GM12892 (cell line): ENCODE data around the gene TMPRSS3.

Source experiments
- POLR2A ChIP-seq: IDR thresholded peaks from 2 replicates; pipeline ENCODE4 v1.6.1; 2011; ENCODE audit warnings: low read depth, low read length, control low read depth
- POLR2AphosphoS5 ChIP-seq: IDR thresholded peaks from 2 replicates; pipeline ENCODE4 v1.6.1; 2011; ENCODE audit warnings: low read depth, low read length, control low read depth
- TAF1 ChIP-seq: IDR thresholded peaks from 2 replicates; pipeline ENCODE4 v1.6.1; 2011; ENCODE audit warnings: low read depth, mild to moderate bottlenecking, control low read depth, low read length, borderline replicate concordance

DNA sequence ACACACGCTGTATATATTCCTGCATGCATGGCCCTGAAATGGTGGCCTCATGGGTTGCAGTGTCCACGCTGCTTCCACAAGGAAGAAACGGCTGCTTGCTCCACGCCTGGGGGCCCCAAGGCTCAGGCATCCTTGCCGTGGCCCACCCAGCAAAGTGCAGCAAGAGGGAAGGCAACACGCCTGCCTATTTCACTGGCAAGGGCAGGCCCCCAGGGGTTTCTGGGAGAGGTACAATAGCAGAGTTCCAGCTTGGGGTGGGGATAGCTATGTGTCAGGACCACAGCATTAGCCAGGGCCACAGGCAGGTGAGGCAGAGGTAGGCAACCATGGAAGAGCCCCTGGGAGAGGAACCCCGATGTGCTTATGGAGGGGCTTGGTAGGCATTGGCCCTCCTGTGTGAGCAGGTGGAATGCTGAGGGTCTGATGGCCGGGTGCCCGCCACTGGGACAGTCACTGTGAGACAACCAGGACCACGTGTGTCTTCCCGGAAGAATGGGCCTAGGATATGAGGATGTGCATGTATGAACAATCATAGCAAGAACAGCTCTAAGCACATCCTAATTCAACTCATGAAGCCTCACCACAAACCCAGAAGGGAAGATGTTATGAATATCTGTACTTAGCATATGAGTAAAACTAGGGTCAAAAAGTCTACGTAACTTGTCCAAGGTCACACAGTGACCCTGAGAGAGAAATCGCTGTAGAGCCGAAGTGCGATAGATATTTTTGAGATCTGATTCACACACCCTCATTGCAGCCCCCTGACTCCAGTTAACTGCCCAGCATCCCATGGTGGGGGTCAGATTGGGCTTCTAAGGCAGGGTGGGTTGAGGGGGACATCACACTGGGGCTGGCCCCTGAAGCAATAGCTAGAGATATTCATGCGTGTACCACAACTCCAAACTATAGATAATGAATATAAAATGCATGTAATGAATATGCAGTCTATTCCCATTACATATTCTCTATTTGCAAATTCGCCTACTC is 56.8 kb downstream of the TMPRSS3 start:
- TF ChIP-seq TAF1 (no peak), POLR2A (no peak), POLR2AphosphoS5 (no peak)
